LHCN-M2 (cell line): ENCODE results near the gene CCDC124. TPM values are rescaled to one million over a fixed set of nuclear protein-coding genes. Genes with fewer than 3 reads are reported as not detected.
"Not testable (repeated sequence)": the region's sequence is repeated elsewhere in the genome, so short reads cannot be mapped to it uniquely, and the experiment has no call there.

Experiments used
- DNase-seq: peaks from one replicate; pipeline ENCODE4 v3.0.0-alpha.2; 2012; ENCODE audit warnings: low read depth
- total RNA-seq: library from RNA; depleted of rRNA; stranded (reverse); fragments of >200 nt; gene quantifications from 2 replicates; pipeline ENCODE4 v1.2.3, GENCODE V29; 2014; rRNA removed

CCDC124 gene
- total RNA-seq, 1 experiment from 2014 or later = 60.8 TPM

GRCh38 chr19:17981611-17982010, 48.8 kb downstream of the CCDC124 start:
- no peak for DNase-seq

GRCh38 chr19:17982430-17982829, 49.6 kb downstream of the CCDC124 start:
- DNase-seq = no peak

GRCh38 chr19:17985037-17985818, 52.4 kb downstream of the CCDC124 start:
- DNase-seq = no peak

- DNase-seq = not testable (repeated sequence)
These were observed 53.8 kb downstream of the CCDC124 start for GRCh38 chr19:17986569-17986968.

GRCh38 chr19:17988161-17988560, 55.3 kb downstream of the CCDC124 start:
- DNase-seq = no peak

- no peak for DNase-seq
These were observed 56.7 kb downstream of the CCDC124 start for GRCh38 chr19:17989425-17990094.

- no peak for DNase-seq
These were observed 60.4 kb downstream of the CCDC124 start for GRCh38 chr19:17993076-17993813.

Other genes with a start within 250 kb of the CCDC124 start
- gene UNC13A, start 244.7 kb upstream of the CCDC124 start, total RNA-seq = not detected in 2 replicates
- gene MAP1S, start 213.5 kb upstream of the CCDC124 start, total RNA-seq = 16.6 and 20.5 TPM in 2 replicates
- gene FCHO1, start 181.5 kb upstream of the CCDC124 start, total RNA-seq = 0.06 and 0.80 TPM in 2 replicates
- not detected in 2 replicates for gene B3GNT3, start 137.9 kb upstream of the CCDC124 start, total RNA-seq
- gene INSL3, start 111.5 kb upstream of the CCDC124 start, total RNA-seq = not detected in 2 replicates
- 0.45 TPM in 1 of 2 replicates, not detected in the other for gene JAK3, start 85.0 kb upstream of the CCDC124 start, total RNA-seq
- 953 and 1,102 TPM in 2 replicates for gene RPL18A, start 73.1 kb upstream of the CCDC124 start, total RNA-seq
- not detected in 2 replicates for gene SLC5A5, start 61.1 kb upstream of the CCDC124 start, total RNA-seq
- gene KCNN1, start 34.1 kb downstream of the CCDC124 start, total RNA-seq = 0.06 TPM in 1 of 2 replicates, not detected in the other
- 9.0 and 15.0 TPM in 2 replicates for gene ARRDC2, start 75.2 kb downstream of the CCDC124 start, total RNA-seq
- gene IL12RB1, start 153.9 kb downstream of the CCDC124 start, total RNA-seq = not detected in 2 replicates
- 2.2 and 2.4 TPM in 2 replicates for gene MAST3, start 164.8 kb downstream of the CCDC124 start, total RNA-seq
- gene PIK3R2, start 220.1 kb downstream of the CCDC124 start, total RNA-seq = 21.2 and 40.6 TPM in 2 replicates
- gene IFI30, start 240.8 kb downstream of the CCDC124 start, total RNA-seq = 3.3 and 13.0 TPM in 2 replicates